Vein endothelial cell (primary cell): Measurements from ENCODE around the gene ZNF474. TPM values are rescaled to one million over a fixed set of nuclear protein-coding genes. Genes with fewer than 3 reads are reported as not detected.

ENCODE experiments used
- total RNA-seq: library from RNA; depleted of rRNA; stranded (reverse); fragments of >200 nt; gene quantifications from 2 replicates; pipeline ENCODE4 v1.2.3, GENCODE V29; 2012

The ZNF474 gene
- under 0.01 and 0.19 TPM in 2 replicates for total RNA-seq

GRCh38 chr5:122129306-122129705, at the start of gene ZNF474:
Gene ZNF474, plus strand, starts transcription at chr5:122129546. Its CDS starts 22,445 bp downstream, at chr5:122151991.

Other genes starting within 250 kb of the ZNF474 start
- 17.3 and 27.5 TPM in 2 replicates for gene SRFBP1, start 167.6 kb upstream of the ZNF474 start, total RNA-seq
- 41.8 and 67.1 TPM in 2 replicates for gene LOX, start 51.3 kb upstream of the ZNF474 start, total RNA-seq
- gene SNCAIP, start 182.7 kb downstream of the ZNF474 start, total RNA-seq, result 23.5 and 37.4 TPM in 2 replicates